ENCODE measurements around the gene TMPRSS3.
A peak's percentile ranks its signal among the peaks of the same experiment; 100 is the strongest.

Gene TMPRSS3

GRCh38 chr21:42406866-42407265 lies 11.0 kb upstream of the TMPRSS3 start:
- no peak for DNase-seq

DNA sequence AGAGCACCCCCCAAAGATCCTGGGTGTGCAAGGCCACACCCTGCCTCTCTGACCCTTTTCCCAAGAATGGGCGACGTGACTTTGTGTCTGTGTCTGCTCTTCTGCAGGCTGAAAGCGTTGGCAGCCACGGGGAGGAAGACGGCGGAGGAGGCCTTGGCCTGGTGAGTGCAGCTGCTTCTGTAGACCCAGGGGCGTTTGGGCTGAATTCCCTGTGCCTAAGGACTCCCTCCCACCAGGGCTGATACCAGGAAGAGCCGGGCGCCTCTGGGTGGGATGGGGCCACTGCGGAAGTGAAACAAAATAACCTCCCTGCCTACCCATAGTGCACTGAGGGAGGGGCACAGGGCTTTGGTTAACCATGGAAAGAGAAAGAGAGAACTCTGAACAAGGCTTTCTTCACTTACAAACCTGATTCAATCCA lies 10.4 kb upstream of the TMPRSS3 start:
- no peak for DNase-seq

GRCh38 chr21:42405064-42406013 lies 9.5 kb upstream of the TMPRSS3 start:
- peak; percentile 19 for DNase-seq

- peak; percentile 31 for DNase-seq
These were observed 8.7 kb upstream of the TMPRSS3 start for GRCh38 chr21:42404539-42404938.

- no peak for DNase-seq
These were observed 7.9 kb upstream of the TMPRSS3 start, which contains the start of gene UBASH3A for GRCh38 chr21:42403611-42404231. UBASH3A (plus strand) TSS chr21:42403902; CDS start chr21:42403946, 44 bp downstream.

DNA sequence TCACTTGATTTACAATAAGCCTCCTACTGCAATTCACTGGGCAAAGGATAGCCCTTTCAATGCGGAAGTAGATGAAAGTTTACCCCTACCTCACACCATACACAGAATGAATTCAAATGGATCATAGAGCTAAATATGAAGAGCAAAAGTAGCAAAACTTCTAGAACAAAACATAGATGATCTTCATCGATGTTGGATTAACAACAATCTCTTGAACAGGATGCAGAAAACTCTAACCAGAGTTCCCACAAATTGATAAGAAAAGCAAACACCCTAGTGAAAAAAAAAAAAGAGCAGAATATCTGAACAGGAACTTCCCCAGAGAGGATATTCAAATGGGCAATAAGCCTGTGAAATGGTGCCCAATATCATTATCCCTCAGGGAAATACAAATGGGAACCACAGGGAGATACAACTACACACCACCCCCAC lies 6.0 kb upstream of the TMPRSS3 start:
- no peak for DNase-seq

GRCh38 chr21:42401154-42401553 lies 5.3 kb upstream of the TMPRSS3 start:
- no peak for DNase-seq

GRCh38 chr21:42400525-42400924 lies 4.7 kb upstream of the TMPRSS3 start:
- DNase-seq = no peak

DNA sequence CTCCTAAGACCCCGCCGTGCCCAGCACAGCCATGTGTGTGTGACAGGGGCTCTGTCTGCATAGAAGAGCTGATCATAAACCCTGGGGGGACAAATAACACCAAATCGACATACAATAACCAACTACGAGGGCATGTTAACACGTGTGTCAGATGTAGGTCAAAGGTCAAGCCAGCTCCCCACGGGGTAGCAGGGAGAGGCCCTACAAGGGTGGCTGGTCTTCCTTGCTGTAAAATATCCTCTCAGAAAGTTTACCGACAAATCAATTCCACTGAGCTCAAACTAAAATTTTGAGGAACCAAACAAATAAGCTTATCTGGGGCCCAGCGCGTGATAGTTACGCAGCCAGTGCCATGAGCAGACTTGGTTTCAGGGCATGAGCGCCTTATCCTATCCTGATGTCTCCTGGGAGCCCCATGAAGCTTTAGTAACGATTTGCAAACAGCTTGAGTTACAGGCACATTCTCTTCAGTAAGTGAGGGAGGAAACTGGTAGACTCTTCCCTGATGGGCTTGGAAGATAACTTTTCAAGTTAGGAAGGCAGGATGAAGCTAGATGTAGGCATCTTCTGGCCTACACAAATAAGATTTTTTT lies 2.7 kb upstream of the TMPRSS3 start:
- no peak for DNase-seq

- DNase-seq = peak; percentile 27
These were observed 2.0 kb upstream of the TMPRSS3 start for GRCh38 chr21:42397746-42398394.

- DNase-seq = peak; percentile 21
These were observed 1.2 kb upstream of the TMPRSS3 start for GRCh38 chr21:42396799-42397745.

- peak; percentile 19 for DNase-seq
These were observed 550 bp downstream of the TMPRSS3 start for GRCh38 chr21:42395302-42395701.

- DNase-seq = no peak
These were observed 2.4 kb downstream of the TMPRSS3 start for GRCh38 chr21:42393443-42393950.

DNA sequence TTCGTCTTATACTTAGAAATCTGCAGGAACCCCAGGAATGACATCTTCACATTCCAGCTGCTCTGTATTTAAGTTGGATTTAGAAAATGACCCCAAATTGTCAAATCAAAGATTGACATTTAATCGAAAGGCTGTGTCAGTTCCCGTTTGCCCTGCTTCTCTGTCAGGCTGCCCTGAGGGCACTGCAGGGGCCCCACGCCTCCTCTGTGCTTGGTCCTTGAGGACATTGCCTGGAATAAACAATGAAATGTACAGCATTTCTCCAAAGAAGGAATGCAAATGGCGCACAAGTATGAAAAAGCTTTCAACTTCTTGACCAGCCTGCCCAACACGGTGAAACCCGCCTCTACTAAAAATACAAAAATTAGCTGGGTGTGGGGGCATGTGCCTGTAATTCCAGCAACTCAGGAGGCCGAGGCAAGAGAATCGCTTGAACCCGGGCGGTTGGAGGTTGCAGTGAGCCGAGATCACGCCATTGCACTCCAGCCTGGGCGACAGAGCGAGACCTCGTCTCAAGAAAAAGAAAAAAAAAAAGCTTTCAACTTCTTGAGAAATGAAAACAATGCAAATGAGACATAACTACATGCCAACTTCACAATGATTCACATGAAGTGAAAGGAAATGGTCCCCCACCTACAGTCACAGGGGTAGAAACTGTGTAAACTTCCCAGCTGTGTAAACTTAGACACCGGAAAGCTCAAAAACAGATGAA lies 3.0 kb downstream of the TMPRSS3 start:
- no peak for DNase-seq

GRCh38 chr21:42391297-42391696 lies 4.6 kb downstream of the TMPRSS3 start:
- no peak for DNase-seq

DNA sequence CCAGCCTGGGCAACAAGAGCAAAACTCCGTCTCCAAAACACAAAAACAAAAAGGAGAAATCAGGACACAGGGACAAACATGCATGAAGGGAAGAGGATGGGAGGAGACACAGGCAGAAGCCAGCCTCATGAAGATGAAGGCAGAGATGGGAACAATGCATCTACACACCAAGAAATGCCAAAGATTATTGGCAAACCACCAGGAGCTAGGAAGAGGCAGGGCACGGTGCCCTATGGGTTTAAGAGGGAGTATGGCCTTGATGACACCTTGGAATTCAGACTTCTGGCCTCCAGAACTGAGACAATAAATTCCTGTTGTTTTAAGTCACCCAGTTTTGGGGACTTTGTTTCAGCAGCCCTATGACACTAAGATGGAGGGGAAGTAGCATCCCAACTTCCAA lies 5.2 kb downstream of the TMPRSS3 start:
- no peak for DNase-seq

GRCh38 chr21:42390193-42390592 lies 5.7 kb downstream of the TMPRSS3 start:
- DNase-seq = no peak

DNA sequence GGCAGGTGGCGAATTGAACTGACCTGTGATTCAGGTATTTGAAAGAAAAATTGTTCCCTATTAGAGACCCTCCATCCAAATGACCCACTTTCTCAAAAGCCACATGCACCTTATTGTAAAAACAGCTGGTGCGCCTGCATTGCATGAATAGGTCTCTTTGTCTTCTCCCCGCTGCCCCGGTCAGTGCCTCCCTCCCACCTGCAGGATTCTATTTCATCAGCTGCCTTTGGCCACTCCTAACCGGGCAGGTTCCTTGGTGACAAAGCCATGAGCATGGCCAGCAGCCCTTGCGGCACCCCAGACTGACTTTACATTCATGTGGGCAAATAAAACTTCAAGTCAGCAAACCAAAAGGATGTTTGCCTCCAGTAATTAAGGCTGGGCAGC lies 6.4 kb downstream of the TMPRSS3 start:
- no peak for DNase-seq

- DNase-seq = no peak
These were observed 7.0 kb downstream of the TMPRSS3 start for GRCh38 chr21:42388740-42389448.

DNA sequence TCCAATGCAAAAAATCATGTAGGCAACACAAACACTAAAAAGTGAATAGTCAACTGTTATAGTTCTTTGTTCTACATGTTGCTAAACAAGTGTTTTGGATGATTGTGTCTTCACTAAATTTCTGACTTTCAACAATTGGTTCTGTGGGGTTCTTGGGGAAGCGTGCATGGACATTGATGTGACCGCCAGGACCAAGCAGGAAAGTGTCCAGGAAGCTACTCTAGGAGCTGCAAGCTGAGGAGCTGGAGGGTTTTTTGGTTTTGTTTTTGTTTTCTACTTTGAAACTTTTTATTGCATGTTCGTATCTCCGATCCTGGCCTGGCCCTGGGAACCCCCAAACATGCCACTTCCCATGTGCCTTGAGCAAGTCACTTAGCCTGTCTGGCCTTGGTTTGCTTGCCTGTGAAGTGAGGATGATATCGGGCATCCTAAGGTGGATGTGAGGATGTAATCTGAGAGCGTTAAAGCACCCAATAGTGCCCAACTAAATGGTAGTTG lies 8.0 kb downstream of the TMPRSS3 start:
- DNase-seq = no peak

Data from right forelimb (tissue), 1 donor.